H1 (cell line): Measurements from ENCODE around the gene TMUB1.

Source experiments
- ATF2 ChIP-seq: IDR thresholded peaks from 2 replicates; pipeline ENCODE4 v1.6.1; 2012; ENCODE audit warnings: low read length, inconsistent platforms
- BACH1 ChIP-seq: IDR thresholded peaks from 2 replicates; pipeline ENCODE4 v1.6.1; 2012; ENCODE audit warnings: low read length, improper control_type of control experiment
- CTCF ChIP-seq, 3 experiments: IDR thresholded peaks; 1 replicate in 2 of 3; 2 replicates in 1 of 3; pipeline versions ENCODE4 v1.5.1 to v1.6.1; 2011; ENCODE audit warnings: low read length in 3 of 3, mild to moderate bottlenecking in 3 of 3, inconsistent platforms in 2 of 3, low read depth in 1 of 3, moderate library complexity in 1 of 3; ENCODE audit not compliant: insufficient read depth in 1 of 3; ENCODE audit errors: control extremely low read depth in 1 of 3
- EZH2 ChIP-seq: fragments of 200-600 bp; sonication (generic); IDR thresholded peaks from 2 replicates; pipeline ENCODE4 v1.7.1; 2012; ENCODE audit warnings: low read depth, mild to moderate bottlenecking, moderate library complexity, low read length, inconsistent platforms; ENCODE audit not compliant: severe bottlenecking
- SP4 ChIP-seq: IDR thresholded peaks from 2 replicates; pipeline ENCODE4 v1.6.1; 2012; ENCODE audit warnings: low read length, inconsistent platforms

- TF ChIP-seq CTCF (IDR thresholded peaks at IDR 0.05; ENCODE audit: control extremely low read depth in 1 of 3, insufficient read depth in 1 of 3, low read depth in 1 of 3, low read length in 3 of 3) (no peak), BACH1 (no peak), ATF2 (no peak), SP4 (no peak), EZH2 (no peak)
Observed at GRCh38 chr7:151082141-151083070, 887 bp downstream of the TMUB1 start.
